OCI-LY7 (cell line): ENCODE results near the gene BAIAP2L2. TPM values are rescaled to one million over a fixed set of nuclear protein-coding genes. Genes with fewer than 3 reads are reported as not detected.

Experiments used
- BruUV-seq: library from RNA; stranded (reverse); fragments of 400-500 nt; replicated peaks from 2 replicates; lab custom pipeline; 2021; lab: Mats Ljungman, UMichigan
- CTCF ChIA-PET: fragments of 300-600 bp; sonication (Branson Sonifier 250); formaldehyde crosslinking; loops from one replicate; lab custom pipeline; 2022; ENCODE audit warnings: antibody characterized with exemption; ENCODE audit not compliant: unreplicated experiment; lab: Charles Lee
- POLR2A ChIA-PET: fragments of 300-600 bp; sonication (Branson Sonifier 250); formaldehyde crosslinking; loops from one replicate; lab custom pipeline; 2022; ENCODE audit warnings: antibody characterized with exemption; lab: Charles Lee
- DNase-seq: peaks from one replicate; pipeline ENCODE4 v3.0.0-alpha.2; 2015; ENCODE audit warnings: low spot score
- H2AFZ ChIP-seq: fragments of 200-600 bp; sonication (generic), shearing (Covaris generic); 2 replicates; pipeline ENCODE4 v1.6.1; 2014; ENCODE audit warnings: mild to moderate bottlenecking, antibody characterized with exemption, low read length, moderate library complexity
- H3K27ac ChIP-seq: fragments of 200-600 bp; sonication (generic); 2 replicates; pipeline ENCODE4 v1.5.1; 2014; ENCODE audit warnings: mixed run types, low read depth, mild to moderate bottlenecking, moderate library complexity, low read length, inconsistent platforms; ENCODE audit not compliant: poor library complexity, severe bottlenecking
- H3K36me3 ChIP-seq: fragments of 200-600 bp; sonication (generic); 2 replicates; pipeline ENCODE4 v1.6.1; 2014; ENCODE audit warnings: mild to moderate bottlenecking, antibody characterized with exemption, low read length, moderate library complexity, mixed read lengths; ENCODE audit not compliant: insufficient read depth
- H3K4me1 ChIP-seq: fragments of 200-600 bp; sonication (generic); 2 replicates; pipeline ENCODE4 v1.5.1; 2014; ENCODE audit warnings: mild to moderate bottlenecking, low read length; ENCODE audit not compliant: insufficient read depth, poor library complexity, severe bottlenecking
- H3K4me2 ChIP-seq: fragments of 200-600 bp; sonication (generic); 2 replicates; pipeline ENCODE4 v1.6.1; 2014; ENCODE audit warnings: mild to moderate bottlenecking, low read length
- H3K4me3 ChIP-seq: fragments of 200-600 bp; sonication (generic); 2 replicates; pipeline ENCODE4 v1.5.1; 2014; ENCODE audit warnings: mild to moderate bottlenecking, low read depth, low read length; ENCODE audit not compliant: poor library complexity, severe bottlenecking
- H3K79me2 ChIP-seq: fragments of 200-600 bp; sonication (generic); 2 replicates; pipeline ENCODE4 v1.6.1; 2016; ENCODE audit warnings: low read depth, mild to moderate bottlenecking, low read length, moderate library complexity, mixed read lengths; ENCODE audit not compliant: insufficient read depth
- H3K9me2 ChIP-seq: fragments of 200-600 bp; sonication (generic); 2 replicates; pipeline ENCODE4 v1.6.1; 2016; ENCODE audit warnings: mild to moderate bottlenecking, low read length, mixed read lengths; ENCODE audit not compliant: insufficient read depth
- H3K9me3 ChIP-seq: fragments of 200-600 bp; sonication (generic); 2 replicates; pipeline ENCODE4 v1.6.1; 2014; ENCODE audit warnings: mild to moderate bottlenecking, mixed run types, low read length, mixed read lengths
- H4K20me1 ChIP-seq: fragments of 200-600 bp; sonication (generic); 2 replicates; pipeline ENCODE4 v1.6.1; 2014; ENCODE audit warnings: mild to moderate bottlenecking, antibody characterized with exemption, low read length, moderate library complexity, mixed read lengths; ENCODE audit not compliant: insufficient read depth
- EZH2phosphoT487 ChIP-seq: fragments of 200-600 bp; sonication (generic); IDR thresholded peaks from 2 replicates; pipeline ENCODE4 v1.6.1; 2018; ENCODE audit warnings: low read depth, borderline replicate concordance, mild to moderate bottlenecking, mixed run types, antibody characterized with exemption, low read length, moderate library complexity, mixed read lengths
- intact Hi-C: fragments of 100-400 bp; cut with micrococcal nuclease; formaldehyde crosslinking; loops from one replicate; pipeline ENCODE4 v1.10.0; 2022; ENCODE audit not compliant: unreplicated experiment
- total RNA-seq, 2 experiments: library from RNA; depleted of rRNA in 1 of 2; stranded (reverse); fragments of >200 nt in 1 of 2; shearing (Covaris generic) in 1 of 2; gene quantifications; 2 replicates each; pipeline ENCODE4 v1.2.3, GENCODE V29; 2014 to 2022
- TF ChIP-seq, protein P1 (sequence below): fragments of 200-600 bp; sonication (generic); conservative IDR thresholded peaks from 2 replicates; pipeline ENCODE4 v1.5.1; 2014; ENCODE audit warnings: mild to moderate bottlenecking, antibody characterized with exemption, low read length, moderate library complexity, mixed read lengths

The BAIAP2L2 gene
- total RNA-seq, 2 experiments from 2014 or later: 0.35 to 1.9 TPM

GRCh38 chr22:38051900-38052862 is 58.3 kb downstream of the BAIAP2L2 start:
- TF ChIP-seq EZH2phosphoT487: no peak
- TF ChIP-seq, protein P1, sequence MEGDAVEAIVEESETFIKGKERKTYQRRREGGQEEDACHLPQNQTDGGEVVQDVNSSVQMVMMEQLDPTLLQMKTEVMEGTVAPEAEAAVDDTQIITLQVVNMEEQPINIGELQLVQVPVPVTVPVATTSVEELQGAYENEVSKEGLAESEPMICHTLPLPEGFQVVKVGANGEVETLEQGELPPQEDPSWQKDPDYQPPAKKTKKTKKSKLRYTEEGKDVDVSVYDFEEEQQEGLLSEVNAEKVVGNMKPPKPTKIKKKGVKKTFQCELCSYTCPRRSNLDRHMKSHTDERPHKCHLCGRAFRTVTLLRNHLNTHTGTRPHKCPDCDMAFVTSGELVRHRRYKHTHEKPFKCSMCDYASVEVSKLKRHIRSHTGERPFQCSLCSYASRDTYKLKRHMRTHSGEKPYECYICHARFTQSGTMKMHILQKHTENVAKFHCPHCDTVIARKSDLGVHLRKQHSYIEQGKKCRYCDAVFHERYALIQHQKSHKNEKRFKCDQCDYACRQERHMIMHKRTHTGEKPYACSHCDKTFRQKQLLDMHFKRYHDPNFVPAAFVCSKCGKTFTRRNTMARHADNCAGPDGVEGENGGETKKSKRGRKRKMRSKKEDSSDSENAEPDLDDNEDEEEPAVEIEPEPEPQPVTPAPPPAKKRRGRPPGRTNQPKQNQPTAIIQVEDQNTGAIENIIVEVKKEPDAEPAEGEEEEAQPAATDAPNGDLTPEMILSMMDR: peak; percentile 98
- CTCF ChIA-PET: interaction anchor here (0.6 to 1.6 kb wide), 8 partner anchors 14 to 520 kb away, joined by 3 to 6 read pairs (median 4); partner anchors contain the start of gene MAFF
- Histone ChIP-seq H2AFZ (peak overlapping the region; percentile 45; the same call in 1 of the 2 replicates), H3K9me3 (no peaks in the 10 kb centered on the region), H3K4me1 (peaks cover 45% of the 10 kb centered on the region), H4K20me1 (no peaks in the 10 kb centered on the region), H3K79me2 (no peaks in the 10 kb centered on the region), H3K27ac (peak overlapping the region; percentile 60), H3K4me3 (no peak overlapping the region), H3K36me3 (no peaks in the 10 kb centered on the region), H3K4me2 (peak overlapping the region; percentile 52), H3K9me2 (no peaks in the 10 kb centered on the region)
- POLR2A ChIA-PET: no interaction called here
- no TSS peak for BruUV-seq
- DNase-seq: peak; percentile 92
- intact Hi-C loops: loop anchor here (1.0 to 10.0 kb wide), 7 partner anchors 52 to 653 kb away; partner anchors contain the start of genes GTPBP1 and JOSD1

GRCh38 chr22:38051261-38051660 is 59.2 kb downstream of the BAIAP2L2 start:
- CTCF ChIA-PET: no interaction called here
- TF ChIP-seq, protein P1: peak; percentile 25; the same call in 1 of the 2 replicates
- no peak for TF ChIP-seq EZH2phosphoT487
- Histone ChIP-seq H3K9me2 (no peaks in the 10 kb centered on the region), H3K4me3 (no peak overlapping the region), H3K36me3 (no peaks in the 10 kb centered on the region), H3K79me2 (no peaks in the 10 kb centered on the region), H4K20me1 (no peaks in the 10 kb centered on the region), H3K4me2 (no peak overlapping the region), H3K4me1 (peaks cover 38% of the 10 kb centered on the region), H3K9me3 (no peaks in the 10 kb centered on the region), H3K27ac (no peak overlapping the region), H2AFZ (no peak overlapping the region)
- DNase-seq: peak; percentile 53
- intact Hi-C loops: loop anchor here (5.0 to 10.0 kb wide), 2 partner anchors 411 to 654 kb away; partner anchors contain the start of genes GTPBP1 and JOSD1
- no TSS peak for BruUV-seq
- POLR2A ChIA-PET: no interaction called here
